Mucosa of descending colon (tissue), 3 donors: Measurements from ENCODE around the gene TMEM196. TPM values are rescaled to one million over a fixed set of nuclear protein-coding genes. Genes with fewer than 3 reads are reported as not detected.

Experiments used
- ATAC-seq: fragments of 200-7000 bp; cut with Tn5 transposase; one replicate; pipeline ENCODE4 v1.9.1; 2020; ENCODE audit warnings: mild to moderate bottlenecking, moderate library complexity
- DNase-seq, 3 donors: peaks; one replicate each; pipeline ENCODE4 v3.0.0-alpha.2; 2020
- H3K36me3 ChIP-seq: fragments of 200-600 bp; one replicate; pipeline ENCODE4 v1.8.0; 2021; ENCODE audit warnings: low read depth, mild to moderate bottlenecking
- H3K4me1 ChIP-seq: fragments of 200-600 bp; one replicate; pipeline ENCODE4 v1.8.0; 2021; ENCODE audit warnings: low read depth, mild to moderate bottlenecking
- H3K4me3 ChIP-seq: fragments of 200-600 bp; one replicate; pipeline ENCODE4 v1.8.0; 2021; ENCODE audit warnings: mild to moderate bottlenecking
- H3K9me3 ChIP-seq: fragments of 200-600 bp; one replicate; pipeline ENCODE4 v1.8.0; 2021; ENCODE audit warnings: mild to moderate bottlenecking
- intact Hi-C, 2 donors: fragments of 100-400 bp; cut with DNase I in 1 of 2; cut with micrococcal nuclease in 1 of 2; formaldehyde crosslinking; loops; one replicate each; pipeline versions ENCODE4 v1.11.0 to v1.11.1; 2022; cut with DNase I, micrococcal nuclease
- long read RNA-seq, 2 donors: library from polyadenylated mRNA; unstranded; transcript quantifications; one replicate each; pipeline ENCODE4 v2.0.0, GENCODE V29; 2019 to 2021
- total RNA-seq, 3 donors: library from RNA; stranded (reverse); fragmentation: NEBNext Ultra II Directional in 2 of 3; extraction: Animal tissue kit (Norgen Biotek cat#: 25700) in 2 of 3; gene quantifications; one replicate each; pipeline versions ENCODE4 v1.2.1 to v1.2.4, GENCODE V29; 2021 to 2023
- TF ChIP-seq, protein P1 (sequence below): fragments of 200-600 bp; IDR thresholded peaks from one replicate; pipeline ENCODE4 v1.8.0; 2022; ENCODE audit warnings: antibody characterized with exemption, mild to moderate bottlenecking
- donor health status: DM: no; HTN: no; CAD: no; lungs with moderate emphysema.
- donor health status: DM: no; HTN: no; CAD: no.
- donor health status: DM: no; HTN: yes; CAD: no.

Gene TMEM196
- under 1 TPM in 2 of 3 donors, not detected in 1; 0.13 to 0.14 TPM for total RNA-seq
- long read RNA-seq, donor 1: 0 reads
- long read RNA-seq, donor 2, partial matches to known transcripts: 0 of 1 reads
- long read RNA-seq, donor 2, other reads (novel, unspliced or antisense): 1 of 1 reads

DNA sequence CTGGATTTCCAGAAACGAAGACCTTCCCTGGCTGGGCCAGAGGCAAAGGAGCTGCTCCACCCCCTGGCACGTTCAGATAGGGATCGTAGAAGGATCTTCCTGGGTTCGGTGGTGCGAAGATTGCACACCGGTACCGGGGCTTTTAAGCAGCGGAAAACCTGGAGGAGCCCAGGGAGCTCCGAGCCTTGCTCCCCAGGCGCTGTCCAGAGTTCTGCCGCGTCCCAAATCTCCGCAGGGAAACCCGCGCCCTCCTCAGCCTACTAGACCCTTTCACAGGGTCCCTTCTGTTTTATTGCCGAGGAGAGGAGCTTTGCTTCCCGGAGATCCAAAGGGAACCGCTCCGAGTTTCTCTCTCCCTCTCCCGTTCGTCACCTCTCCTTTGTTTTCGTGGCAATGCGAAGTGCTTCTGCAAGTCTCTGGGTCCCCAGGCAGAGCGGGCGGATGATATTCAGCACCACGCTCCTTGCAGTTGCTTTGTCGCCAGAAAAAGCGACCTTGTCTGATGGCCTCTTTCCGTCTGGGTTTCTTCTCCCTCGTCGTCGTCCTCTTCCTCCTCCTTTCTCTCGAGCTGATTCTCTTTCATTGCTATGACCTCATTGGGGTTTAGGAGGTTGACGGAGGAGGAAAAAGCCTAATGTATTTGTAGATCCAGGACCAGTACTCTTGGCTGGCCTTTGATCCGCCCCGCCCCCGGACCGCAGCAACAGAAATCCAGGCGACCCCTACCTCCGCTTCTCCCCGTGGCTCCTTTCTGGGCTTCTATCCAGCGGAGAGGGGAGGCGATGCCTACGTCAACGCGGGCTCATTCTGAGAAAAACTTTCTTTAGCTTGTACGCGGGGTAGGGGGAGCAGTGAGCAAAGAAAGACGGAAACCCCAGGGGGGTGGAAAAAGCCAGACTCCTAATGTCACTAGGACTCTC is at the start of gene TMEM196:
TMEM196 (minus strand) TSS at position 777 of the 920 bp plus-strand sequence. CDS start 921 bp downstream, outside the sequence.
- no peaks in the 10 kb centered on the region for H3K36me3 ChIP-seq
- DNase-seq: no peak
- H3K4me3 ChIP-seq: no peak within 1 kb of the TSS
- intact Hi-C loops: no loop called here
- no peaks in the 10 kb centered on the region for H3K9me3 ChIP-seq
- ATAC-seq: peak; percentile 15
- H3K4me1 ChIP-seq: no peaks in the 10 kb centered on the region
- TF ChIP-seq, protein P1, sequence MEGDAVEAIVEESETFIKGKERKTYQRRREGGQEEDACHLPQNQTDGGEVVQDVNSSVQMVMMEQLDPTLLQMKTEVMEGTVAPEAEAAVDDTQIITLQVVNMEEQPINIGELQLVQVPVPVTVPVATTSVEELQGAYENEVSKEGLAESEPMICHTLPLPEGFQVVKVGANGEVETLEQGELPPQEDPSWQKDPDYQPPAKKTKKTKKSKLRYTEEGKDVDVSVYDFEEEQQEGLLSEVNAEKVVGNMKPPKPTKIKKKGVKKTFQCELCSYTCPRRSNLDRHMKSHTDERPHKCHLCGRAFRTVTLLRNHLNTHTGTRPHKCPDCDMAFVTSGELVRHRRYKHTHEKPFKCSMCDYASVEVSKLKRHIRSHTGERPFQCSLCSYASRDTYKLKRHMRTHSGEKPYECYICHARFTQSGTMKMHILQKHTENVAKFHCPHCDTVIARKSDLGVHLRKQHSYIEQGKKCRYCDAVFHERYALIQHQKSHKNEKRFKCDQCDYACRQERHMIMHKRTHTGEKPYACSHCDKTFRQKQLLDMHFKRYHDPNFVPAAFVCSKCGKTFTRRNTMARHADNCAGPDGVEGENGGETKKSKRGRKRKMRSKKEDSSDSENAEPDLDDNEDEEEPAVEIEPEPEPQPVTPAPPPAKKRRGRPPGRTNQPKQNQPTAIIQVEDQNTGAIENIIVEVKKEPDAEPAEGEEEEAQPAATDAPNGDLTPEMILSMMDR: no peak

DNA sequence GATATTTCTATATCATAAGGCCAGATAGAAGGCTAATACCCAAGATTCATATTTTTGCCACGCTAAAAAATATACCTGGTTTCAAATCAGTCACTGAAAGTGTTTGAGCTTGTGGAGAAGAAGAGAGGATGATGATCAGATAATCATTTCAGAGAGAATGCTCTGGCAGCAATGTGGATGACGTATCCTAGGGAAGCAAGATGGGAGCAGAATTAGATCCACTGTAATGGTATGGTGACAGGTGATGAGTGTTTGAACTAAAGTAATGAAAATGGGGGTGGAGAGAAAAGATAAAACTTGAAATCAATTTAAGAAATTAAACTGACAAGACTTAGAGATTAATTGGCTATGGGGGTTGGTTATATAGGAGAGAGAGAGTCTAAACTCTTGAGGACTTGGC is 42.7 kb upstream of the TMEM196 start:
- intact Hi-C loops: no loop called here
- Histone ChIP-seq H3K4me1 (no peaks in the 10 kb centered on the region), H3K9me3 (no peaks in the 10 kb centered on the region), H3K36me3 (no peaks in the 10 kb centered on the region), H3K4me3 (no peak overlapping the region)
- ATAC-seq (no peak), DNase-seq (no peak)
- TF ChIP-seq, protein P1: no peak

DNA sequence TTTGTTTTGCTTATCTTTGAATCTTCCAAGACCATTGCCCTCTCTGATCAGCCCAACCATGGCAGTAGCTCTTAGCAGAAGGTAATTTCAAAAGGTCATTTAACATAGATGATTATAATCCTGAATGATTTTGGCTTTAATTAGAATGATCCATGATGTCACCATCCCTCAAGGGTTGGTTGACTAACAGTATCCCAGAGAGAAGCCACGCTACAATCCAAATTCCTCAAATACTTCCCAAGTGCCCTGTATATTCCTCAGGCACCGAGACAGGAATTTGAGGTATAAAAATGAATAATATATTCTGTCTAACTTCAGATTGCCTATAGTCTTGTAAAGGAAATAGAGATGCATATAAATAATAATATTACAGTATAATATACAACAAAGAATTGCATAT is 42.1 kb upstream of the TMEM196 start:
- Histone ChIP-seq H3K36me3 (no peaks in the 10 kb centered on the region), H3K4me3 (no peak overlapping the region), H3K9me3 (no peaks in the 10 kb centered on the region), H3K4me1 (no peaks in the 10 kb centered on the region)
- TF ChIP-seq, protein P1: no peak
- no peak for DNase-seq
- no peak for ATAC-seq
- intact Hi-C loops: no loop called here

GRCh38 chr7:19814776-19815175 is 41.4 kb upstream of the TMEM196 start:
- Histone ChIP-seq H3K9me3 (no peaks in the 10 kb centered on the region), H3K4me1 (no peaks in the 10 kb centered on the region), H3K4me3 (no peak overlapping the region), H3K36me3 (no peaks in the 10 kb centered on the region)
- DNase-seq (no peak), ATAC-seq (no peak)
- TF ChIP-seq, protein P1: no peak
- intact Hi-C loops: no loop called here

DNA sequence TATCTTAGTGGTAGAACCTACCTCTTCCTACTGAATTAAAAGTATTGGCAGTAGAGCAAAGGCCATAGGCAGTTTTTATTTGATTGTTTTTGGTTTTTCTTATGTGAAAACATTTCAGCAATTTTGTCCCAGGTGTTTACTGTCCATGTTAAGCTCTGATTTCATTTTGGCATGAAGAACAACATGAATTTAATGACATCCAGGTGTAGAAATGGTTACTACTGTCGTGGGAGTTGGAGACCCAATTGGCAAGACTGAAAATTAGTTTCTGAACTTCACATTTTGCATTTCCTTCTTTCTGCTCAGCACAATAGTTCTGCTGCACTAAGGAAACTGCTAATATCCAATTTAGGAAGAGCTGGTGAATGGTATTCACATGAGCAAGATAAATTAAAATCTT is 38.0 kb upstream of the TMEM196 start:
- Histone ChIP-seq H3K4me1 (no peaks in the 10 kb centered on the region), H3K36me3 (no peaks in the 10 kb centered on the region), H3K4me3 (no peak overlapping the region), H3K9me3 (no peaks in the 10 kb centered on the region)
- intact Hi-C loops: no loop called here
- DNase-seq: no peak
- no peak for ATAC-seq
- TF ChIP-seq, protein P1: no peak
